GM23338 (cell line): ENCODE results near the gene GRIK1. TPM values are rescaled to one million over a fixed set of nuclear protein-coding genes. Genes with fewer than 3 reads are reported as not detected.

ENCODE experiments used
- ATAC-seq: fragments of 200-7000 bp; cut with Tn5 transposase; 3 replicates; pipeline ENCODE4 v1.9.1; 2020
- DNase-seq: peaks from one replicate; pipeline ENCODE4 v3.0.0-alpha.2; 2015; ENCODE audit warnings: low spot score
- H2AFZ ChIP-seq: fragments of 200-600 bp; sonication (generic); 2 replicates; pipeline ENCODE4 v1.8.0; 2016; ENCODE audit warnings: antibody characterized with exemption, mild to moderate bottlenecking, moderate library complexity
- H3F3A ChIP-seq: fragments of 200-600 bp; sonication (generic); replicated peaks from 2 replicates; pipeline ENCODE4 v1.8.0; 2017; ENCODE audit warnings: antibody characterized with exemption, mixed run types, low read depth
- H3K27ac ChIP-seq: fragments of 200-600 bp; sonication (generic); 2 replicates; pipeline ENCODE4 v1.6.1; 2016; ENCODE audit warnings: low read depth
- H3K27me3 ChIP-seq: fragments of 200-600 bp; sonication (generic); 2 replicates; pipeline ENCODE4 v1.8.0; 2016; ENCODE audit warnings: mild to moderate bottlenecking, mixed run types, moderate library complexity; ENCODE audit not compliant: insufficient read depth
- H3K36me3 ChIP-seq: fragments of 200-600 bp; sonication (generic); 2 replicates; pipeline ENCODE4 v1.8.0; 2016; ENCODE audit warnings: mild to moderate bottlenecking; ENCODE audit not compliant: insufficient read depth
- H3K4me1 ChIP-seq: fragments of 200-600 bp; sonication (generic); 2 replicates; pipeline ENCODE4 v1.8.0; 2016; ENCODE audit warnings: mild to moderate bottlenecking, moderate library complexity; ENCODE audit not compliant: insufficient read depth
- H3K4me2 ChIP-seq: fragments of 200-600 bp; sonication (generic); 2 replicates; pipeline ENCODE4 v1.7.1; 2017; ENCODE audit warnings: mixed run types
- H3K4me3 ChIP-seq: fragments of 200-600 bp; sonication (generic); 2 replicates; pipeline ENCODE4 v1.6.1; 2016; ENCODE audit warnings: mixed run types
- H3K79me2 ChIP-seq: fragments of 200-600 bp; sonication (generic); replicated peaks from 2 replicates; pipeline ENCODE4 v1.8.0; 2017; ENCODE audit warnings: mild to moderate bottlenecking; ENCODE audit not compliant: insufficient read depth
- H3K9me2 ChIP-seq: fragments of 200-600 bp; sonication (generic); 2 replicates; pipeline ENCODE4 v1.8.0; 2017; ENCODE audit not compliant: insufficient read depth
- H4K20me1 ChIP-seq: fragments of 200-600 bp; sonication (generic); replicated peaks from 2 replicates; pipeline ENCODE4 v1.8.0; 2017; ENCODE audit warnings: mild to moderate bottlenecking; ENCODE audit not compliant: insufficient read depth
- H3K27ac Mint-ChIP-seq: 2 replicates; pipeline ENCODE4 v1.8.0; 2020; ENCODE audit warnings: inconsistent platforms, mild to moderate bottlenecking, moderate library complexity, mixed read lengths
- H3K27me3 Mint-ChIP-seq: 3 replicates; pipeline ENCODE4 v1.8.0; 2022; ENCODE audit warnings: low read depth, mild to moderate bottlenecking, moderate library complexity, mixed read lengths, inconsistent platforms; ENCODE audit not compliant: insufficient read depth, poor library complexity
- H3K36me3 Mint-ChIP-seq: 3 replicates; pipeline ENCODE4 v1.8.0; 2021; ENCODE audit warnings: low read depth, mild to moderate bottlenecking, inconsistent platforms, moderate library complexity, mixed read lengths
- H3K4me1 Mint-ChIP-seq: 3 replicates; pipeline ENCODE4 v1.8.0; 2020; ENCODE audit warnings: mild to moderate bottlenecking, inconsistent platforms, mixed read lengths
- H3K4me3 Mint-ChIP-seq: 3 replicates; pipeline ENCODE4 v1.8.0; 2021; ENCODE audit warnings: moderate library complexity, mild to moderate bottlenecking, inconsistent platforms, mixed read lengths
- H3K9me3 Mint-ChIP-seq: 3 replicates; pipeline ENCODE4 v1.8.0; 2020; ENCODE audit warnings: moderate library complexity, mild to moderate bottlenecking, inconsistent platforms, mixed read lengths
- ETS1 ChIP-seq: IDR thresholded peaks from 2 replicates; pipeline ENCODE4 v1.6.1; 2016; ENCODE audit warnings: antibody characterized with exemption
- EZH2 ChIP-seq: fragments of 200-600 bp; sonication (generic); IDR thresholded peaks from one replicate; pipeline ENCODE4 v1.8.0; 2017; ENCODE audit warnings: antibody characterized with exemption, mild to moderate bottlenecking, low read depth; ENCODE audit not compliant: unreplicated experiment
- JUNB ChIP-seq: IDR thresholded peaks from one replicate; pipeline ENCODE4 v1.6.1; 2016; ENCODE audit warnings: antibody characterized with exemption; ENCODE audit not compliant: unreplicated experiment
- NANOG ChIP-seq: IDR thresholded peaks from 2 replicates; pipeline ENCODE4 v1.6.1; 2016; ENCODE audit warnings: antibody characterized with exemption, borderline replicate concordance
- POLR2AphosphoS5 ChIP-seq: IDR thresholded peaks from 2 replicates; pipeline ENCODE4 v1.6.1; 2016; ENCODE audit warnings: antibody characterized with exemption, low read depth
- ZNF114 ChIP-seq: fragments of 250-450 bp; sonication (Bioruptor Pico); IDR thresholded peaks from 2 replicates; pipeline ENCODE4 v1.5.0; 2020; ENCODE audit warnings: mild to moderate bottlenecking, moderate library complexity
- ZNF331 ChIP-seq: fragments of 250-450 bp; sonication (Bioruptor Pico); IDR thresholded peaks from 2 replicates; pipeline ENCODE4 v1.5.0; 2020; ENCODE audit warnings: low read depth, mild to moderate bottlenecking, moderate library complexity
- polyA plus RNA-seq: library from polyadenylated mRNA; unstranded; fragments of >200 nt; fragmentation: Nextera tagmentation; extraction: Ambion mirVana; gene quantifications from 2 replicates; pipeline ENCODE4 v1.2.1, GENCODE V29; 2016
- total RNA-seq: library from RNA; depleted of rRNA; stranded (reverse); fragments of >200 nt; shearing (Covaris generic); gene quantifications from 2 replicates; pipeline ENCODE4 v1.2.3, GENCODE V29; 2014
- TF ChIP-seq, protein P1 (sequence below): IDR thresholded peaks from one replicate; pipeline ENCODE4 v1.6.1; 2018; ENCODE audit warnings: antibody characterized with exemption; ENCODE audit not compliant: unreplicated experiment
- TF ChIP-seq, protein P2 (sequence below): fragments of 250-450 bp; sonication (Bioruptor Pico); IDR thresholded peaks from 2 replicates; pipeline ENCODE4 v1.5.0; 2020; ENCODE audit warnings: mild to moderate bottlenecking, moderate library complexity
- TF ChIP-seq, protein P3 (sequence below), 2 experiments: fragments of 200-600 bp in 1 of 2; sonication (generic) in 1 of 2; conservative IDR thresholded peaks; 2 replicates each; pipeline versions ENCODE4 v1.5.1 to v1.6.1; 2016 to 2017; ENCODE audit warnings: antibody characterized with exemption in 2 of 2, low read depth in 2 of 2, mild to moderate bottlenecking in 2 of 2, moderate library complexity in 1 of 2

The GRIK1 gene
- total and polyA plus RNA-seq, 2 experiments from 2014 or later = 0.18 to 0.42 TPM

DNA sequence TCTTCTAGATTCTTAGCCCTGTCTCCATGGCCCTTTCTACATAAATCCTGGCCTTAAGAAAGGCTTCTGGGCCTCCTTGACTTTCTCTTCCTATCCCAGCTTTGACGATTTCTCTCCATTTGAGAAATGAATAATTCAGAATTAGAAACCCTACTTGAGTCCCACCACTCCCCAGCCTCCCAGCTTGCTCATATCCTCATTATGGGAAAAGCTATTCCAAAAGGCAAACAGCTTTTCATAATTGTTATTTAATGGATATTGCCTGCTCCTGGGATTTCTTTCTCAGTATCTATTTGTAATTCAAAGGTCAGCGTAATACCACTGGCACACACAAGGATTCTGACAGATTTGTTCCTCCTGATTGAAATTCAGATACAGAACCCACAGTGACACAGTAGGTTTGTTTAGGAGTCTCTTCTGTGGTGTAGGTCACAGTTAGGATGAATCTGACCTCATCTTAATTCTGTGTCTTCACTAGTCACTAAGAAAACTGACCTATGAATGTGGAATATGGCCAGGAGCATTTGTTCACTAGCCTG, 121.3 kb downstream of the GRIK1 start:
- H3K36me3 Mint-ChIP-seq = no peaks in the 10 kb centered on the region
- no peaks in the 10 kb centered on the region for H3K36me3 ChIP-seq
- H3F3A ChIP-seq = no peaks in the 10 kb centered on the region
- H3K4me2 ChIP-seq = no peak overlapping the region
- H3K27me3 ChIP-seq = no peaks in the 10 kb centered on the region
- ATAC-seq (no peak), DNase-seq (no peak)
- H3K79me2 ChIP-seq = no peaks in the 10 kb centered on the region
- H3K27ac ChIP-seq = no peak overlapping the region
- H3K9me3 Mint-ChIP-seq = no peaks in the 10 kb centered on the region
- no peak overlapping the region for H3K4me3 ChIP-seq
- TF ChIP-seq POLR2AphosphoS5 (no peak), EZH2 (no peak), ETS1 (no peak), JUNB (no peak), ZNF114 (CRISPR knock-in tag) (no peak), ZNF331 (no peak), NANOG (no peak)
- TF ChIP-seq, protein P1, sequence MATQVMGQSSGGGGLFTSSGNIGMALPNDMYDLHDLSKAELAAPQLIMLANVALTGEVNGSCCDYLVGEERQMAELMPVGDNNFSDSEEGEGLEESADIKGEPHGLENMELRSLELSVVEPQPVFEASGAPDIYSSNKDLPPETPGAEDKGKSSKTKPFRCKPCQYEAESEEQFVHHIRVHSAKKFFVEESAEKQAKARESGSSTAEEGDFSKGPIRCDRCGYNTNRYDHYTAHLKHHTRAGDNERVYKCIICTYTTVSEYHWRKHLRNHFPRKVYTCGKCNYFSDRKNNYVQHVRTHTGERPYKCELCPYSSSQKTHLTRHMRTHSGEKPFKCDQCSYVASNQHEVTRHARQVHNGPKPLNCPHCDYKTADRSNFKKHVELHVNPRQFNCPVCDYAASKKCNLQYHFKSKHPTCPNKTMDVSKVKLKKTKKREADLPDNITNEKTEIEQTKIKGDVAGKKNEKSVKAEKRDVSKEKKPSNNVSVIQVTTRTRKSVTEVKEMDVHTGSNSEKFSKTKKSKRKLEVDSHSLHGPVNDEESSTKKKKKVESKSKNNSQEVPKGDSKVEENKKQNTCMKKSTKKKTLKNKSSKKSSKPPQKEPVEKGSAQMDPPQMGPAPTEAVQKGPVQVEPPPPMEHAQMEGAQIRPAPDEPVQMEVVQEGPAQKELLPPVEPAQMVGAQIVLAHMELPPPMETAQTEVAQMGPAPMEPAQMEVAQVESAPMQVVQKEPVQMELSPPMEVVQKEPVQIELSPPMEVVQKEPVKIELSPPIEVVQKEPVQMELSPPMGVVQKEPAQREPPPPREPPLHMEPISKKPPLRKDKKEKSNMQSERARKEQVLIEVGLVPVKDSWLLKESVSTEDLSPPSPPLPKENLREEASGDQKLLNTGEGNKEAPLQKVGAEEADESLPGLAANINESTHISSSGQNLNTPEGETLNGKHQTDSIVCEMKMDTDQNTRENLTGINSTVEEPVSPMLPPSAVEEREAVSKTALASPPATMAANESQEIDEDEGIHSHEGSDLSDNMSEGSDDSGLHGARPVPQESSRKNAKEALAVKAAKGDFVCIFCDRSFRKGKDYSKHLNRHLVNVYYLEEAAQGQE = no peak
- TF ChIP-seq, protein P2, sequence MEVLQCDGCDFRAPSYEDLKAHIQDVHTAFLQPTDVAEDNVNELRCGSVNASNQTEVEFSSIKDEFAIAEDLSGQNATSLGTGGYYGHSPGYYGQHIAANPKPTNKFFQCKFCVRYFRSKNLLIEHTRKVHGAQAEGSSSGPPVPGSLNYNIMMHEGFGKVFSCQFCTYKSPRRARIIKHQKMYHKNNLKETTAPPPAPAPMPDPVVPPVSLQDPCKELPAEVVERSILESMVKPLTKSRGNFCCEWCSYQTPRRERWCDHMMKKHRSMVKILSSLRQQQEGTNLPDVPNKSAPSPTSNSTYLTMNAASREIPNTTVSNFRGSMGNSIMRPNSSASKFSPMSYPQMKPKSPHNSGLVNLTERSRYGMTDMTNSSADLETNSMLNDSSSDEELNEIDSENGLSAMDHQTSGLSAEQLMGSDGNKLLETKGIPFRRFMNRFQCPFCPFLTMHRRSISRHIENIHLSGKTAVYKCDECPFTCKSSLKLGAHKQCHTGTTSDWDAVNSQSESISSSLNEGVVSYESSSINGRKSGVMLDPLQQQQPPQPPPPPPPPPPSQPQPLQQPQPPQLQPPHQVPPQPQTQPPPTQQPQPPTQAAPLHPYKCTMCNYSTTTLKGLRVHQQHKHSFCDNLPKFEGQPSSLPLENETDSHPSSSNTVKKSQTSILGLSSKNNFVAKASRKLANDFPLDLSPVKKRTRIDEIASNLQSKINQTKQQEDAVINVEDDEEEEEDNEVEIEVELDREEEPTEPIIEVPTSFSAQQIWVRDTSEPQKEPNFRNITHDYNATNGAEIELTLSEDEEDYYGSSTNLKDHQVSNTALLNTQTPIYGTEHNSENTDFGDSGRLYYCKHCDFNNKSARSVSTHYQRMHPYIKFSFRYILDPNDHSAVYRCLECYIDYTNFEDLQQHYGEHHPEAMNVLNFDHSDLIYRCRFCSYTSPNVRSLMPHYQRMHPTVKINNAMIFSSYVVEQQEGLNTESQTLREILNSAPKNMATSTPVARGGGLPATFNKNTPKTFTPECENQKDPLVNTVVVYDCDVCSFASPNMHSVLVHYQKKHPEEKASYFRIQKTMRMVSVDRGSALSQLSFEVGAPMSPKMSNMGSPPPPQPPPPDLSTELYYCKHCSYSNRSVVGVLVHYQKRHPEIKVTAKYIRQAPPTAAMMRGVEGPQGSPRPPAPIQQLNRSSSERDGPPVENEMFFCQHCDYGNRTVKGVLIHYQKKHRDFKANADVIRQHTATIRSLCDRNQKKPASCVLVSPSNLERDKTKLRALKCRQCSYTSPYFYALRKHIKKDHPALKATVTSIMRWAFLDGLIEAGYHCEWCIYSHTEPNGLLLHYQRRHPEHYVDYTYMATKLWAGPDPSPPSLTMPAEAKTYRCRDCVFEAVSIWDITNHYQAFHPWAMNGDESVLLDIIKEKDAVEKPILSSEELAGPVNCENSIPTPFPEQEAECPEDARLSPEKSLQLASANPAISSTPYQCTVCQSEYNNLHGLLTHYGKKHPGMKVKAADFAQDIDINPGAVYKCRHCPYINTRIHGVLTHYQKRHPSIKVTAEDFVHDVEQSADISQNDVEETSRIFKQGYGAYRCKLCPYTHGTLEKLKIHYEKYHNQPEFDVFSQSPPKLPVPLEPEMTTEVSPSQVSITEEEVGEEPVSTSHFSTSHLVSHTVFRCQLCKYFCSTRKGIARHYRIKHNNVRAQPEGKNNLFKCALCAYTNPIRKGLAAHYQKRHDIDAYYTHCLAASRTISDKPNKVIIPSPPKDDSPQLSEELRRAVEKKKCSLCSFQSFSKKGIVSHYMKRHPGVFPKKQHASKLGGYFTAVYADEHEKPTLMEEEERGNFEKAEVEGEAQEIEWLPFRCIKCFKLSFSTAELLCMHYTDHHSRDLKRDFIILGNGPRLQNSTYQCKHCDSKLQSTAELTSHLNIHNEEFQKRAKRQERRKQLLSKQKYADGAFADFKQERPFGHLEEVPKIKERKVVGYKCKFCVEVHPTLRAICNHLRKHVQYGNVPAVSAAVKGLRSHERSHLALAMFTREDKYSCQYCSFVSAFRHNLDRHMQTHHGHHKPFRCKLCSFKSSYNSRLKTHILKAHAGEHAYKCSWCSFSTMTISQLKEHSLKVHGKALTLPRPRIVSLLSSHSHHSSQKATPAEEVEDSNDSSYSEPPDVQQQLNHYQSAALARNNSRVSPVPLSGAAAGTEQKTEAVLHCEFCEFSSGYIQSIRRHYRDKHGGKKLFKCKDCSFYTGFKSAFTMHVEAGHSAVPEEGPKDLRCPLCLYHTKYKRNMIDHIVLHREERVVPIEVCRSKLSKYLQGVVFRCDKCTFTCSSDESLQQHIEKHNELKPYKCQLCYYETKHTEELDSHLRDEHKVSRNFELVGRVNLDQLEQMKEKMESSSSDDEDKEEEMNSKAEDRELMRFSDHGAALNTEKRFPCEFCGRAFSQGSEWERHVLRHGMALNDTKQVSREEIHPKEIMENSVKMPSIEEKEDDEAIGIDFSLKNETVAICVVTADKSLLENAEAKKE (CRISPR knock-in tag) = no peak
- TF ChIP-seq, protein P3, sequence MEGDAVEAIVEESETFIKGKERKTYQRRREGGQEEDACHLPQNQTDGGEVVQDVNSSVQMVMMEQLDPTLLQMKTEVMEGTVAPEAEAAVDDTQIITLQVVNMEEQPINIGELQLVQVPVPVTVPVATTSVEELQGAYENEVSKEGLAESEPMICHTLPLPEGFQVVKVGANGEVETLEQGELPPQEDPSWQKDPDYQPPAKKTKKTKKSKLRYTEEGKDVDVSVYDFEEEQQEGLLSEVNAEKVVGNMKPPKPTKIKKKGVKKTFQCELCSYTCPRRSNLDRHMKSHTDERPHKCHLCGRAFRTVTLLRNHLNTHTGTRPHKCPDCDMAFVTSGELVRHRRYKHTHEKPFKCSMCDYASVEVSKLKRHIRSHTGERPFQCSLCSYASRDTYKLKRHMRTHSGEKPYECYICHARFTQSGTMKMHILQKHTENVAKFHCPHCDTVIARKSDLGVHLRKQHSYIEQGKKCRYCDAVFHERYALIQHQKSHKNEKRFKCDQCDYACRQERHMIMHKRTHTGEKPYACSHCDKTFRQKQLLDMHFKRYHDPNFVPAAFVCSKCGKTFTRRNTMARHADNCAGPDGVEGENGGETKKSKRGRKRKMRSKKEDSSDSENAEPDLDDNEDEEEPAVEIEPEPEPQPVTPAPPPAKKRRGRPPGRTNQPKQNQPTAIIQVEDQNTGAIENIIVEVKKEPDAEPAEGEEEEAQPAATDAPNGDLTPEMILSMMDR (conservative IDR thresholded peaks at IDR 0.05; ENCODE audit: low read depth in 2 of 2) = no peak
- no peak overlapping the region for H3K4me3 Mint-ChIP-seq
- H3K4me1 ChIP-seq = peaks cover 27% of the 10 kb centered on the region
- H2AFZ ChIP-seq = no peak overlapping the region
- H3K27ac Mint-ChIP-seq = no peak overlapping the region
- H3K27me3 Mint-ChIP-seq = no peaks in the 10 kb centered on the region
- peaks cover 23% of the 10 kb centered on the region for H3K4me1 Mint-ChIP-seq
- H3K9me2 ChIP-seq = no peaks in the 10 kb centered on the region
- no peaks in the 10 kb centered on the region for H4K20me1 ChIP-seq
